Kidney epithelial cell (primary cell): ENCODE results near the gene PLIN1. TPM values are rescaled to one million over a fixed set of nuclear protein-coding genes. Genes with fewer than 3 reads are reported as not detected.

Source experiments
- DNase-seq: peaks from one replicate; pipeline ENCODE4 v3.0.0-alpha.2; 2010; ENCODE audit warnings: low read depth
- H3K27me3 ChIP-seq: 2 replicates; pipeline ENCODE4 v1.6.0; 2011; ENCODE audit warnings: low read length; ENCODE audit not compliant: control insufficient read depth, insufficient read depth
- H3K36me3 ChIP-seq: 2 replicates; pipeline ENCODE4 v1.5.1; 2011; ENCODE audit warnings: low read length; ENCODE audit not compliant: control insufficient read depth, insufficient read depth
- H3K4me3 ChIP-seq: 2 replicates; pipeline ENCODE4 v1.5.1; 2011; ENCODE audit warnings: low read depth, mild to moderate bottlenecking, control low read depth, low read length
- total RNA-seq: library from RNA; depleted of rRNA; stranded (reverse); fragments of >200 nt; gene quantifications from 2 replicates; pipeline ENCODE4 v1.2.3, GENCODE V29; 2015
- TF ChIP-seq, protein P1 (sequence below): IDR thresholded peaks from 2 replicates; pipeline ENCODE4 v1.5.1; 2011; ENCODE audit warnings: mild to moderate bottlenecking, moderate library complexity, low read length, control low read depth, inconsistent platforms; ENCODE audit not compliant: insufficient read depth, poor library complexity, severe bottlenecking

Gene PLIN1
- total RNA-seq, 1 donor from 2014 or later, result 0.08 TPM

GRCh38 chr15:89630974-89631901 is 47.9 kb downstream of the PLIN1 start:
- Histone ChIP-seq H3K27me3 (no peaks in the 10 kb centered on the region), H3K4me3 (no peak overlapping the region), H3K36me3 (peaks cover 3% of the 10 kb centered on the region)
- DNase-seq, result no peak
- TF ChIP-seq, protein P1, sequence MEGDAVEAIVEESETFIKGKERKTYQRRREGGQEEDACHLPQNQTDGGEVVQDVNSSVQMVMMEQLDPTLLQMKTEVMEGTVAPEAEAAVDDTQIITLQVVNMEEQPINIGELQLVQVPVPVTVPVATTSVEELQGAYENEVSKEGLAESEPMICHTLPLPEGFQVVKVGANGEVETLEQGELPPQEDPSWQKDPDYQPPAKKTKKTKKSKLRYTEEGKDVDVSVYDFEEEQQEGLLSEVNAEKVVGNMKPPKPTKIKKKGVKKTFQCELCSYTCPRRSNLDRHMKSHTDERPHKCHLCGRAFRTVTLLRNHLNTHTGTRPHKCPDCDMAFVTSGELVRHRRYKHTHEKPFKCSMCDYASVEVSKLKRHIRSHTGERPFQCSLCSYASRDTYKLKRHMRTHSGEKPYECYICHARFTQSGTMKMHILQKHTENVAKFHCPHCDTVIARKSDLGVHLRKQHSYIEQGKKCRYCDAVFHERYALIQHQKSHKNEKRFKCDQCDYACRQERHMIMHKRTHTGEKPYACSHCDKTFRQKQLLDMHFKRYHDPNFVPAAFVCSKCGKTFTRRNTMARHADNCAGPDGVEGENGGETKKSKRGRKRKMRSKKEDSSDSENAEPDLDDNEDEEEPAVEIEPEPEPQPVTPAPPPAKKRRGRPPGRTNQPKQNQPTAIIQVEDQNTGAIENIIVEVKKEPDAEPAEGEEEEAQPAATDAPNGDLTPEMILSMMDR, result no peak

- Histone ChIP-seq H3K36me3 (peaks cover 3% of the 10 kb centered on the region), H3K4me3 (no peak overlapping the region)
- TF ChIP-seq, protein P1, result no peak
Observed at GRCh38 chr15:89630260-89630659, 48.9 kb downstream of the PLIN1 start.

DNA sequence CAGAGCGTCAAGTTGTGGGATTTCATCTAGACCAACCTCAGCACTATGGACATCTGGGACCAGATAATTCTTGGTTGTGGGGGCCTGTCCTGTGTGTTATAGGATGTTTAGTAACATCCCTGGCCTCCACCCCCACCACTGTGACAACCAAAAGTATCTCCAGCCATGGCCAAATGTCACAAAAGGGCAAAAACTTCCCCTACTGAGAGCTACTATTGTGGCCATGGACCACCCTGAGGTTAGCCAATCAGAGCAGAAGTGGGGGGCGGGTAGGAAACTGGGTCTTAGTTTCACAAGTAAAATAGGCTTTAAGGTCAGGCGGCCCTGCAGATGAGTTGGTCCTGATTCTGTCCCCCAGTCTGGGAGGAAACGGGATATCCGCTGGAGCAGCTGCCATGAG is 49.3 kb downstream of the PLIN1 start:
- Histone ChIP-seq H3K27me3 (no peaks in the 10 kb centered on the region), H3K36me3 (peaks cover 3% of the 10 kb centered on the region)
- TF ChIP-seq, protein P1, result no peak

More at GRCh38 chr15:89630260-89630659, 48.9 kb downstream of the PLIN1 start:
- DNase-seq, result no peak
- H3K27me3 ChIP-seq, result no peaks in the 10 kb centered on the region

DNA sequence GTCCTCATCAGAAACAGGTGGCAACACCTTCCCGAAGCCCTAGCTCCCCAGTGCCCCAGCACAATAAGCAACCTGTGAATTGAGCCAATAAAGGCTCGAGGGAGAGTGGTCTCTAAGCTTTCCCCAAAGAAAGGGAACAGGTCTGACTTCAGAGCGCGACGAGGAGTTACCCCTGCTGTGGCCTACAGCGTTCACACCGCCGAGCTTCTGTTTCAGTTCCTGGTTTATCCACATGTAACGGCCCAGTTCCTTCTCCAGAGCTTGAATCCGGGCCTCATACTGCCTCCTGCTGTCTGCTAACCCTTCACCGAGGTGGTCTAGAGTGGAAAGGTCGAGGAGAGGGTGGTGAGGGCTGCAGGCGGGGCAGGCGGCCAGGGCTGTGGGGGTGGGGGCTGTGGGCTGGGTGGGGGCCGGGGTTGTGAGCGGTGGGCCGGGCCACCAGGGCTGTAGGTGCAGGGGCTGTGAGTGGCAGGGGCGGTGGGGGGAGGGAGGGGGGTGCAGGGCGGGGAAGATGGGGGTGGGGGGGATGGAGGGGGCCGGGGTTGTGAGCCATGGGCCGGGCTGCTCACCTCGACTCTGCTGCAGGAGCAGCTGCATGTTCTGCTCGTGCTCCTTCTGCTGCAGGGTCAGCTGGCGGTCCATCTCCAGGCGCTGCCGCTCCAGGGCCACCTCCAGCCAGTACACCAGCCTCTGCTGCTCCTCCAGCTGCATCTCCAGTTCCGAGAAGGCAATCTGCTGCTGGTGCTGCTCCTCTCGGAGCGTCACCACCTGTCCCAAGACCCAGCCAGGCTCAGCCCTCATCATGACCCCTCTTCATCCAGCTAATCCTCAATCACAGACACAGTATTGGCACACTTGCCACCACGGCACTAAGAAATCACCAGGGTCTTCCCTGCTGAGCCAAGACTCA is 50.1 kb downstream of the PLIN1 start:
- no peak for DNase-seq
- Histone ChIP-seq H3K4me3 (no peak overlapping the region), H3K27me3 (no peaks in the 10 kb centered on the region), H3K36me3 (peaks cover 5% of the 10 kb centered on the region)
- TF ChIP-seq, protein P1, result no peak

More for the DNA sequence above, 49.3 kb downstream of the PLIN1 start:
- no peak overlapping the region for H3K4me3 ChIP-seq
- DNase-seq, result no peak

DNA sequence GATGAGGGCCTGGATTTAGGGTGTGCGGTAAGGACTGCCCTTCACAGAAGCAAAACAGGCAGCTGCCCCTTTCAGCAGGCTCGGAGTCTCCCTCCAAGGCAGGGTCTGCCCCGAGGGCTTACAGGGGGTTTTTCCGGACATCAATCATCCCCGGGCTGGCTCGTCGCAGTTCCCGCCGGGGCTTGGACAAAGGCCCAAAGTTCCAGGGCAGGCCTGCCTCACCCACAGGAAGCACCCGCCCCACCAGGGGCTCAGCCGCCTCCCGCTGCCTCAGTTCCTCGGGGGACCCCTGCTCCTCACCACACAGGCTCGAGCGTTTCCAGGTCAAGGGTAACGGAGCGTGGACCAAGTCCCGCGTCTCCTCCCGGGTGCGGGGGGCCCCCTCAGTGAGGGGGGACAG is 50.9 kb downstream of the PLIN1 start:
- no peaks in the 10 kb centered on the region for H3K27me3 ChIP-seq
- no peak overlapping the region for H3K4me3 ChIP-seq
- H3K36me3 ChIP-seq, result peaks cover 5% of the 10 kb centered on the region
- TF ChIP-seq, protein P1, result no peak
- no peak for DNase-seq
